Esophagus muscularis mucosa (tissue), 4 donors: ENCODE data around the gene INO80B. TPM values are rescaled to one million over a fixed set of nuclear protein-coding genes. Genes with fewer than 3 reads are reported as not detected.

ENCODE experiments used
- DNase-seq: peaks from one replicate; pipeline ENCODE4 v3.0.0-alpha.2; 2017; ENCODE audit errors: extremely low spot score
- H3K27ac ChIP-seq, 4 donors: fragments of 200-600 bp; sonication (generic); replicated peaks in 1 of 4; 1 replicate in 3 of 4; 2 replicates in 1 of 4; pipeline ENCODE4 v1.5.1; 2016 to 2019; ENCODE audit warnings: mild to moderate bottlenecking in 1 of 4
- H3K27me3 ChIP-seq, 4 donors: fragments of 200-600 bp; sonication (generic); one replicate each; pipeline versions ENCODE4 v1.5.1 to v1.6.0; 2016 to 2019
- H3K36me3 ChIP-seq, 4 donors: fragments of 200-600 bp; sonication (generic); one replicate each; pipeline ENCODE4 v1.5.1; 2016 to 2019
- H3K4me1 ChIP-seq, 4 donors: fragments of 200-600 bp; sonication (generic); one replicate each; pipeline ENCODE4 v1.5.1; 2016 to 2019
- H3K4me3 ChIP-seq, 4 donors: fragments of 200-600 bp; sonication (generic); 1 replicate in 2 of 4; 2 replicates in 2 of 4; pipeline ENCODE4 v1.5.1; 2016 to 2019; ENCODE audit warnings: mild to moderate bottlenecking in 4 of 4, moderate library complexity in 1 of 4
- H3K9me3 ChIP-seq, 4 donors: fragments of 200-600 bp; sonication (generic); 1 replicate in 3 of 4; 2 replicates in 1 of 4; pipeline ENCODE4 v1.5.1; 2016 to 2019
- EP300 ChIP-seq: sonication (generic); formaldehyde crosslinking; IDR thresholded peaks from one replicate; pipeline ENCODE4 v1.6.1; 2017; ENCODE audit warnings: antibody characterized with exemption
- POLR2A ChIP-seq: fragments of 450-650 bp; IDR thresholded peaks from one replicate; pipeline ENCODE4 v1.6.1; 2017; ENCODE audit warnings: antibody characterized with exemption, moderate library complexity, mild to moderate bottlenecking, low read depth
- POLR2AphosphoS5 ChIP-seq, 2 donors: sonication (generic); formaldehyde crosslinking; IDR thresholded peaks; one replicate each; pipeline ENCODE4 v1.6.1; 2017; ENCODE audit warnings: antibody characterized with exemption in 2 of 2
- WGBS: methylation state at CpG from one replicate; pipeline ENCODE4 v1.1.5; 2018; 5-methylcytosine and 5-hydroxymethylcytosine counted together
- intact Hi-C: fragments of 100-400 bp; cut with DNase I; formaldehyde crosslinking; loops from one replicate; pipeline ENCODE4 v1.15.1; 2023
- total RNA-seq, 4 donors: library from RNA; depleted of rRNA; stranded (reverse); fragments of >200 nt; gene quantifications; one replicate each; pipeline versions ENCODE4 v1.1.0 to v1.2.1, GENCODE V29; 2016
- TF ChIP-seq, protein P1 (sequence below), 3 experiments: fragments of 200-600 bp in 2 of 3; fragments of 450-650 bp in 1 of 3; sonication (generic) in 2 of 3; IDR thresholded peaks; one replicate each; pipeline ENCODE4 v1.5.1; 2017 to 2019; ENCODE audit warnings: antibody characterized with exemption in 3 of 3, mild to moderate bottlenecking in 2 of 3, moderate library complexity in 1 of 3

The INO80B gene
- total RNA-seq, 4 donors from 2014 or later = 8.7 to 16.6 (median 10.6) TPM

DNA sequence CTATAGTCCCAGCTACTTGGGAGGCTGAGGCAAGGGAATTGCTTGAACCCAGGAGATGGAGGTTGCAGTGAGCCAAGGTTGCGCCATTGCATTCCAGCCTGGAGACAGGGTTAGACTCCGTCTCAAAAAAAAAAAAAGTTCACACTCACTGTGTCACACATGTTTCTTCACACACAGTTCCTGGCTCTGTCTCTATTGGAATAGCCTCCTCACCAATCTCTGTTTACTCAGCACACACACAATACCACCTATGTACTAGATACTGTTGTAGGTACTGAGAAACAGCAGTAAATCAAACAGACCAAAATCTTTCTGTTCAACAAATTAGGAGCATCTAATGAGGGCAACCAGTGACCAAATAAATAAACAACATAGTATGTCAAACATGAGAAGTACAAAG lies 31.3 kb downstream of the INO80B start:
- WGBS = 88% methylated on average over 2 of the region's 2 CpGs
- H3K4me1 ChIP-seq = peaks cover 20 to 26% (median 25%) of the 10 kb centered on the region in 4 donors
- H3K36me3 ChIP-seq = peaks cover 11 to 69% (median 53%) of the 10 kb centered on the region in 4 donors
- no peak overlapping the region for H3K27ac ChIP-seq
- TF ChIP-seq POLR2A = no peak
- TF ChIP-seq, protein P1, sequence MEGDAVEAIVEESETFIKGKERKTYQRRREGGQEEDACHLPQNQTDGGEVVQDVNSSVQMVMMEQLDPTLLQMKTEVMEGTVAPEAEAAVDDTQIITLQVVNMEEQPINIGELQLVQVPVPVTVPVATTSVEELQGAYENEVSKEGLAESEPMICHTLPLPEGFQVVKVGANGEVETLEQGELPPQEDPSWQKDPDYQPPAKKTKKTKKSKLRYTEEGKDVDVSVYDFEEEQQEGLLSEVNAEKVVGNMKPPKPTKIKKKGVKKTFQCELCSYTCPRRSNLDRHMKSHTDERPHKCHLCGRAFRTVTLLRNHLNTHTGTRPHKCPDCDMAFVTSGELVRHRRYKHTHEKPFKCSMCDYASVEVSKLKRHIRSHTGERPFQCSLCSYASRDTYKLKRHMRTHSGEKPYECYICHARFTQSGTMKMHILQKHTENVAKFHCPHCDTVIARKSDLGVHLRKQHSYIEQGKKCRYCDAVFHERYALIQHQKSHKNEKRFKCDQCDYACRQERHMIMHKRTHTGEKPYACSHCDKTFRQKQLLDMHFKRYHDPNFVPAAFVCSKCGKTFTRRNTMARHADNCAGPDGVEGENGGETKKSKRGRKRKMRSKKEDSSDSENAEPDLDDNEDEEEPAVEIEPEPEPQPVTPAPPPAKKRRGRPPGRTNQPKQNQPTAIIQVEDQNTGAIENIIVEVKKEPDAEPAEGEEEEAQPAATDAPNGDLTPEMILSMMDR (IDR thresholded peaks at IDR 0.05) = no peak
- TF ChIP-seq POLR2AphosphoS5 (IDR thresholded peaks at IDR 0.05) = no peak
- TF ChIP-seq EP300 = no peak
- no peak overlapping the region for H3K4me3 ChIP-seq
- intact Hi-C loops = loop anchor here (5.0 kb wide), 1 partner anchor 41 kb away; the partner anchor contains the start of genes AUP1, DQX1 and HTRA2
- H3K27me3 ChIP-seq = no peaks in the 10 kb centered on the region
- H3K9me3 ChIP-seq = no peaks in the 10 kb centered on the region
- no peak for DNase-seq

- Histone ChIP-seq H3K27me3 (no peaks in the 10 kb centered on the region), H3K4me1 (peaks cover 5 to 8% (median 6%) of the 10 kb centered on the region in 4 donors), H3K9me3 (no peaks in the 10 kb centered on the region), H3K36me3 (peaks cover 36 to 96% (median 79%) of the 10 kb centered on the region in 4 donors), H3K4me3 (no peak overlapping the region), H3K27ac (no peak overlapping the region)
- 95% methylated on average over 9 of the region's 9 CpGs for WGBS
- TF ChIP-seq, protein P1 (IDR thresholded peaks at IDR 0.05) = no peak
- TF ChIP-seq POLR2A (no peak), POLR2AphosphoS5 (IDR thresholded peaks at IDR 0.05) (no peak), EP300 (no peak)
- intact Hi-C loops = loop anchor here (5.0 kb wide), 1 partner anchor 38 kb away; the partner anchor contains the start of genes AUP1, DQX1 and HTRA2
- no peak for DNase-seq
Observed at GRCh38 chr2:74488643-74489481, 34.0 kb downstream of the INO80B start.

DNA sequence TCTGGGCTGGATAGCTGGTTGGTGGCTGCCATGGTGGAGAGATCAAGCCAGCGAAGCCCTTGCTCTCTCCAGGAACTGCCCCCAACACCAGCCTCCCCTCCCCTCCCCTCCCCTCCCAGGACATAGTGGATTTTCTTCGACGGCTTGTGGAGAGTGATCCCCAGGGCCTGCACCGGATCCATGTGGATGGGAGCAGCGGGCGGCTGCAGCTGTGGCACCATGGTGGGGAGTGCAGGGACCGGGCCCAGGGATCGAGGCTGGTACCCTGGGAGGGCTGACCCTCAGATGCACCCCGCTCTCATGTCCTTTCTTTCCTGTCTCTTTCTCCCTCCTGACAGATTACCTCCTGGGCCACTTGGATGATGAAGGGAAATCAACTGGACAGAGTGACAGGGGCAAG lies 35.0 kb downstream of the INO80B start:
- DNase-seq = no peak
- Histone ChIP-seq H3K27ac (no peak overlapping the region), H3K27me3 (no peaks in the 10 kb centered on the region), H3K4me3 (no peak overlapping the region), H3K36me3 (peaks cover 36 to 97% (median 84%) of the 10 kb centered on the region in 4 donors), H3K4me1 (no peaks in the 10 kb centered on the region), H3K9me3 (no peaks in the 10 kb centered on the region)
- intact Hi-C loops = loop anchor here (5.0 kb wide), 1 partner anchor 37 kb away; the partner anchor contains the start of genes AUP1, DQX1 and HTRA2
- no peak for TF ChIP-seq POLR2AphosphoS5 (IDR thresholded peaks at IDR 0.05)
- TF ChIP-seq, protein P1 (IDR thresholded peaks at IDR 0.05) = no peak
- TF ChIP-seq POLR2A = no peak
- TF ChIP-seq EP300 = no peak
- 97% methylated on average over 9 of the region's 9 CpGs for WGBS

DNA sequence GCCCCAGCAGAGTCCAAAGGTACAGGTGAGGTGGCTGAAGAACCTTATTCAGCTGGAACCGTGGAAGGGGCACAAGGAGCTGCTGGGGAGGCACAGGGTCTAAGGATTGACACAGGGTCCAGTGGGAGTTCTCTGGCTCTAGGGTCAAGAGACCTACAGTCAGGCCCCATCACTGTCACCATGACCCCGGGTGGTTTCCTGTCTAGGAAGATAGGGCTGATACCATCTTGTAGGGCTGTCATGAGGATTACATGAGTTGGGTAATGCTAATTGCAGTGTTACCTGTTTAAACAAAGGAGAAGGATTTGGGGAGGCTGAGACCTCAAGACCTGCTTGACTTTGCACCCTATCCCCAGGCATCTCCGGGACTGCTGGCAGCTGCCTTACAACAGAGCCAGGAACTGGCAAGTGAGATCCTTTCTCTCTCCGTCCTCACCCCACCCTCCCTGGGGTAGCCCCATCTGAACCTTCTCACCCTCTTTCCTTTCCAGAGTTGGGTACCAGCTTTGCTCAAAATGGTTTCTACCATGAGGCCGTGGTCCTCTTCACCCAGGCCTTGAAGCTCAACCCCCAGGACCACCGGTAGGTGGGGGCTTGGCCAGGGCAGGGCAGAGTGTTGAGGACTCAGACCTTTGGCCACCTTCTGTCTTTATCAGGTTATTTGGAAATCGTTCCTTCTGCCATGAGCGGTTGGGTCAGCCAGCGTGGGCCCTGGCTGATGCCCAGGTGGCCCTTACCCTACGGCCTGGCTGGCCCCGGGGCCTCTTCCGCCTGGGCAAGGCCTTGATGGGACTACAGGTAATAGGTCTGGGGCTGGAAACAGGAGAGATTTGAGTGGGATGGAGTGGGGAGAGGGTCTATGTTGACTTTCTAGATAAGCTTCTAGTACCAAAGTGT lies 37.0 kb downstream of the INO80B start:
- Histone ChIP-seq H3K27me3 (peaks cover 0 to 2% (median 0%) of the 10 kb centered on the region in 4 donors), H3K27ac (no peak overlapping the region), H3K4me3 (no peak overlapping the region), H3K9me3 (no peaks in the 10 kb centered on the region), H3K4me1 (no peaks in the 10 kb centered on the region), H3K36me3 (peaks cover 36 to 78% (median 67%) of the 10 kb centered on the region in 4 donors)
- intact Hi-C loops = no loop called here
- no peak for TF ChIP-seq POLR2AphosphoS5 (IDR thresholded peaks at IDR 0.05)
- TF ChIP-seq, protein P1 (IDR thresholded peaks at IDR 0.05) = no peak
- TF ChIP-seq EP300 = no peak
- no peak for TF ChIP-seq POLR2A
- 91% methylated on average over 12 of the region's 12 CpGs for WGBS
- no peak for DNase-seq
